OCI-LY7 (cell line): ENCODE measurements around the gene CRB1. TPM values are rescaled to one million over a fixed set of nuclear protein-coding genes. Genes with fewer than 3 reads are reported as not detected.

Experiments used
- BruUV-seq: library from RNA; stranded (reverse); fragments of 400-500 nt; replicated peaks from 2 replicates; lab custom pipeline; 2021; lab: Mats Ljungman, UMichigan
- CTCF ChIA-PET: fragments of 300-600 bp; sonication (Branson Sonifier 250); formaldehyde crosslinking; loops from one replicate; lab custom pipeline; 2022; ENCODE audit warnings: antibody characterized with exemption; ENCODE audit not compliant: unreplicated experiment; lab: Charles Lee
- POLR2A ChIA-PET: fragments of 300-600 bp; sonication (Branson Sonifier 250); formaldehyde crosslinking; loops from one replicate; lab custom pipeline; 2022; ENCODE audit warnings: antibody characterized with exemption; lab: Charles Lee
- DNase-seq: peaks from one replicate; pipeline ENCODE4 v3.0.0-alpha.2; 2015; ENCODE audit warnings: low spot score
- H2AFZ ChIP-seq: fragments of 200-600 bp; sonication (generic), shearing (Covaris generic); 2 replicates; pipeline ENCODE4 v1.6.1; 2014; ENCODE audit warnings: mild to moderate bottlenecking, antibody characterized with exemption, low read length, moderate library complexity
- H3K27ac ChIP-seq: fragments of 200-600 bp; sonication (generic); 2 replicates; pipeline ENCODE4 v1.5.1; 2014; ENCODE audit warnings: mixed run types, low read depth, mild to moderate bottlenecking, moderate library complexity, low read length, inconsistent platforms; ENCODE audit not compliant: poor library complexity, severe bottlenecking
- H3K36me3 ChIP-seq: fragments of 200-600 bp; sonication (generic); 2 replicates; pipeline ENCODE4 v1.6.1; 2014; ENCODE audit warnings: mild to moderate bottlenecking, antibody characterized with exemption, low read length, moderate library complexity, mixed read lengths; ENCODE audit not compliant: insufficient read depth
- H3K4me1 ChIP-seq: fragments of 200-600 bp; sonication (generic); 2 replicates; pipeline ENCODE4 v1.5.1; 2014; ENCODE audit warnings: mild to moderate bottlenecking, low read length; ENCODE audit not compliant: insufficient read depth, poor library complexity, severe bottlenecking
- H3K4me2 ChIP-seq: fragments of 200-600 bp; sonication (generic); 2 replicates; pipeline ENCODE4 v1.6.1; 2014; ENCODE audit warnings: mild to moderate bottlenecking, low read length
- H3K4me3 ChIP-seq: fragments of 200-600 bp; sonication (generic); 2 replicates; pipeline ENCODE4 v1.5.1; 2014; ENCODE audit warnings: mild to moderate bottlenecking, low read depth, low read length; ENCODE audit not compliant: poor library complexity, severe bottlenecking
- H3K79me2 ChIP-seq: fragments of 200-600 bp; sonication (generic); 2 replicates; pipeline ENCODE4 v1.6.1; 2016; ENCODE audit warnings: low read depth, mild to moderate bottlenecking, low read length, moderate library complexity, mixed read lengths; ENCODE audit not compliant: insufficient read depth
- H3K9me2 ChIP-seq: fragments of 200-600 bp; sonication (generic); 2 replicates; pipeline ENCODE4 v1.6.1; 2016; ENCODE audit warnings: mild to moderate bottlenecking, low read length, mixed read lengths; ENCODE audit not compliant: insufficient read depth
- H3K9me3 ChIP-seq: fragments of 200-600 bp; sonication (generic); 2 replicates; pipeline ENCODE4 v1.6.1; 2014; ENCODE audit warnings: mild to moderate bottlenecking, mixed run types, low read length, mixed read lengths
- H4K20me1 ChIP-seq: fragments of 200-600 bp; sonication (generic); 2 replicates; pipeline ENCODE4 v1.6.1; 2014; ENCODE audit warnings: mild to moderate bottlenecking, antibody characterized with exemption, low read length, moderate library complexity, mixed read lengths; ENCODE audit not compliant: insufficient read depth
- EZH2phosphoT487 ChIP-seq: fragments of 200-600 bp; sonication (generic); IDR thresholded peaks from 2 replicates; pipeline ENCODE4 v1.6.1; 2018; ENCODE audit warnings: low read depth, borderline replicate concordance, mild to moderate bottlenecking, mixed run types, antibody characterized with exemption, low read length, moderate library complexity, mixed read lengths
- intact Hi-C: fragments of 100-400 bp; cut with micrococcal nuclease; formaldehyde crosslinking; loops from one replicate; pipeline ENCODE4 v1.10.0; 2022; ENCODE audit not compliant: unreplicated experiment
- total RNA-seq, 2 experiments: library from RNA; depleted of rRNA in 1 of 2; stranded (reverse); fragments of >200 nt in 1 of 2; shearing (Covaris generic) in 1 of 2; gene quantifications; 2 replicates each; pipeline ENCODE4 v1.2.3, GENCODE V29; 2014 to 2022
- TF ChIP-seq, protein P1 (sequence below): fragments of 200-600 bp; sonication (generic); conservative IDR thresholded peaks from 2 replicates; pipeline ENCODE4 v1.5.1; 2014; ENCODE audit warnings: mild to moderate bottlenecking, antibody characterized with exemption, low read length, moderate library complexity, mixed read lengths

The CRB1 gene
- total RNA-seq, 2 experiments from 2014 or later = 0.25 TPM; not detected in 1

DNA sequence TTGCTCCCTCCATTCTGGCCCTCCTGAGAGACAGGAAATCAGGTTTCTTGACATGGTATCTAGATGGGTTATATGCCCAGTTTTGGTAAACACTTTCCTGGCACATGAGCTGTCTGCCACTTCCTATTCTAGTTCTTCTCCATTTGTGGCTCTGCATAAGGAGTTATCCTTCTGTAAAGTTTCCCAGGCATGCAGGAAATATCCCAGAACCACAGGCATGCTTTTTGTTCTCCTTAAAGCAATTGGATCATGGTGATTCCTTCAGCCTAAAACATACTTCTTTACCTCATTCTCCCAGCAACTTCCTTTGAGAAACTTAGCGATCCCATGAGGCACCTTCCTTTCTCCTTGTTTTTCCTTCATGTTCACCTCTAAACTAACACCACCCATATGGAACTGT, 199.8 kb downstream of the CRB1 start:
- POLR2A ChIA-PET = no interaction called here

DNA sequence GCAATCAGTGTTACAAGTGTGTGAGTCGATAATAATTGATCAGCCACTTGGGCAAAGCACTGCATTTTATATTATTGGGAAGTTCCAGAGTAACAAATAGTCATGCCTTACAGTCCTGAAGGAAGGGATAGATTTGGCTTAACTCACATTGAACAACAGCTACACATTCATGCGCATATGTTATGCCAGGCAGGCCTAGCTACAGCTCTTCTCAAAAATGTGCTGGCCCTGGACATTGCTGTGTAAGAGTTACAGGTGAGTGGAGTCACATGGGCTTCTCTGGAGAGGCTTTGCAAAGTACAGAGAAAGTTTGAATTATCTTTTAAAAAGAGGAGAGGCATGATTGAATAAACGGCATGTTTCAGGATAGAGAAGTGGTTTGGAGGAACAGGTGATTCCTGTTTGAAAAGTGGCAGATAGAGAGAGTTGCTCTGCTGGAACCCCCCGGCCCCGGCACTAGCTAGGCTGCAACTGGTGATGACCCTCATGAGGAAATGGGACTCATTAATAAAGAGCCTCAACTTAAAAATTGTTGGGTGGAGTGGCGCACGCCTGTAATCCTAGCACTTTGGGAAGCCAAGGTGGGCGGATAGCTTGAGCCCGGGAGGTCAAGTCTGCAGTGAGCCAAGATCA, 200.6 kb downstream of the CRB1 start:
- Histone ChIP-seq H3K79me2 (no peaks in the 10 kb centered on the region), H3K4me1 (no peaks in the 10 kb centered on the region), H3K36me3 (no peaks in the 10 kb centered on the region), H3K4me2 (no peak overlapping the region), H3K27ac (no peak overlapping the region), H2AFZ (no peak overlapping the region), H3K9me3 (no peaks in the 10 kb centered on the region), H3K9me2 (no peaks in the 10 kb centered on the region), H4K20me1 (no peaks in the 10 kb centered on the region), H3K4me3 (no peak overlapping the region)
- no peak for DNase-seq
- BruUV-seq = no TSS peak
- TF ChIP-seq, protein P1, sequence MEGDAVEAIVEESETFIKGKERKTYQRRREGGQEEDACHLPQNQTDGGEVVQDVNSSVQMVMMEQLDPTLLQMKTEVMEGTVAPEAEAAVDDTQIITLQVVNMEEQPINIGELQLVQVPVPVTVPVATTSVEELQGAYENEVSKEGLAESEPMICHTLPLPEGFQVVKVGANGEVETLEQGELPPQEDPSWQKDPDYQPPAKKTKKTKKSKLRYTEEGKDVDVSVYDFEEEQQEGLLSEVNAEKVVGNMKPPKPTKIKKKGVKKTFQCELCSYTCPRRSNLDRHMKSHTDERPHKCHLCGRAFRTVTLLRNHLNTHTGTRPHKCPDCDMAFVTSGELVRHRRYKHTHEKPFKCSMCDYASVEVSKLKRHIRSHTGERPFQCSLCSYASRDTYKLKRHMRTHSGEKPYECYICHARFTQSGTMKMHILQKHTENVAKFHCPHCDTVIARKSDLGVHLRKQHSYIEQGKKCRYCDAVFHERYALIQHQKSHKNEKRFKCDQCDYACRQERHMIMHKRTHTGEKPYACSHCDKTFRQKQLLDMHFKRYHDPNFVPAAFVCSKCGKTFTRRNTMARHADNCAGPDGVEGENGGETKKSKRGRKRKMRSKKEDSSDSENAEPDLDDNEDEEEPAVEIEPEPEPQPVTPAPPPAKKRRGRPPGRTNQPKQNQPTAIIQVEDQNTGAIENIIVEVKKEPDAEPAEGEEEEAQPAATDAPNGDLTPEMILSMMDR = no peak
- no peak for TF ChIP-seq EZH2phosphoT487
- CTCF ChIA-PET = no interaction called here
- POLR2A ChIA-PET = no interaction called here
- intact Hi-C loops = no loop called here

More for the DNA sequence above, 199.8 kb downstream of the CRB1 start:
- Histone ChIP-seq H4K20me1 (no peaks in the 10 kb centered on the region), H3K79me2 (no peaks in the 10 kb centered on the region), H3K4me1 (no peaks in the 10 kb centered on the region), H3K36me3 (no peaks in the 10 kb centered on the region), H2AFZ (no peak overlapping the region), H3K4me2 (no peak overlapping the region), H3K9me2 (no peaks in the 10 kb centered on the region), H3K4me3 (no peak overlapping the region), H3K9me3 (no peaks in the 10 kb centered on the region), H3K27ac (no peak overlapping the region)
- no peak for DNase-seq
- CTCF ChIA-PET = no interaction called here
- no TSS peak for BruUV-seq
- TF ChIP-seq, protein P1 = no peak
- TF ChIP-seq EZH2phosphoT487 = no peak
- intact Hi-C loops = no loop called here

DNA sequence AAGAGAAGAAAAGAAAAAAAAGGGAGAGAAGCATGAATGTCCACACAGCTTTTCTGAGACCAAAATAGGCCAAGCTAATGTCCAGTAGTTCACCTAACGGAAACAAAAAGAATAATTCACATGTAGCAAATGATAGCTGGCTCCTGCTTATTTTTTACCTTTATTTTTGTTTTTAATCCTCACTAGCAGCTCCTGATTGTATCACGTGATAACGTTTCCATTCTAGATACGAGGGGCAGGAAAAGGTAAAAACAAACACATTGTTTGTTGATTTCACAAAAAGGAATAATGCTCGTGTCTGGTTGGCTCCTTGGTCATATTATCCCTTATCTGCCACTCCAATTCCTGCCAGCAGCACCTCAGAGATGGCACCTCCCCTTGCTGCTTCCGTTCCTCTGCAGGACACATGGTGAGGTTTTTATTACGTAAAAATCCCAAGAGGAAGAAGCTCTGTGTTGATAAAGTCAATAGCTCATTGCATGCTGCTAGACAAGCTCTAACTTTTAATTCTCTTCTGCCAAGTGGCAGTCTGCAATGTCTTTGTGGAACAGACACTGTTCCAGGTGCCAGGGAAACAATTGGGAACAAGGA, 201.7 kb downstream of the CRB1 start:
- TF ChIP-seq, protein P1 = no peak
- TF ChIP-seq EZH2phosphoT487 = no peak
- H3K9me3 ChIP-seq = no peaks in the 10 kb centered on the region

More for the DNA sequence above, 201.7 kb downstream of the CRB1 start:
- CTCF ChIA-PET = no interaction called here
- BruUV-seq = no TSS peak
- Histone ChIP-seq H3K4me2 (no peak overlapping the region), H4K20me1 (no peaks in the 10 kb centered on the region), H3K9me2 (no peaks in the 10 kb centered on the region), H2AFZ (no peak overlapping the region), H3K4me3 (no peak overlapping the region), H3K4me1 (no peaks in the 10 kb centered on the region), H3K27ac (no peak overlapping the region), H3K36me3 (no peaks in the 10 kb centered on the region), H3K79me2 (no peaks in the 10 kb centered on the region)
- intact Hi-C loops = no loop called here
- no peak for DNase-seq
- POLR2A ChIA-PET = interaction anchor here (0.7 kb wide), 1 partner anchor 22 kb away, joined by 3 read pairs; no protein-coding TSS in a partner anchor
